ENCODE results near the gene INPP5J.
"Not testable (repeated sequence)": the region's sequence is repeated elsewhere in the genome, so short reads cannot be mapped to it uniquely, and the experiment has no call there.

INPP5J gene, protein sequence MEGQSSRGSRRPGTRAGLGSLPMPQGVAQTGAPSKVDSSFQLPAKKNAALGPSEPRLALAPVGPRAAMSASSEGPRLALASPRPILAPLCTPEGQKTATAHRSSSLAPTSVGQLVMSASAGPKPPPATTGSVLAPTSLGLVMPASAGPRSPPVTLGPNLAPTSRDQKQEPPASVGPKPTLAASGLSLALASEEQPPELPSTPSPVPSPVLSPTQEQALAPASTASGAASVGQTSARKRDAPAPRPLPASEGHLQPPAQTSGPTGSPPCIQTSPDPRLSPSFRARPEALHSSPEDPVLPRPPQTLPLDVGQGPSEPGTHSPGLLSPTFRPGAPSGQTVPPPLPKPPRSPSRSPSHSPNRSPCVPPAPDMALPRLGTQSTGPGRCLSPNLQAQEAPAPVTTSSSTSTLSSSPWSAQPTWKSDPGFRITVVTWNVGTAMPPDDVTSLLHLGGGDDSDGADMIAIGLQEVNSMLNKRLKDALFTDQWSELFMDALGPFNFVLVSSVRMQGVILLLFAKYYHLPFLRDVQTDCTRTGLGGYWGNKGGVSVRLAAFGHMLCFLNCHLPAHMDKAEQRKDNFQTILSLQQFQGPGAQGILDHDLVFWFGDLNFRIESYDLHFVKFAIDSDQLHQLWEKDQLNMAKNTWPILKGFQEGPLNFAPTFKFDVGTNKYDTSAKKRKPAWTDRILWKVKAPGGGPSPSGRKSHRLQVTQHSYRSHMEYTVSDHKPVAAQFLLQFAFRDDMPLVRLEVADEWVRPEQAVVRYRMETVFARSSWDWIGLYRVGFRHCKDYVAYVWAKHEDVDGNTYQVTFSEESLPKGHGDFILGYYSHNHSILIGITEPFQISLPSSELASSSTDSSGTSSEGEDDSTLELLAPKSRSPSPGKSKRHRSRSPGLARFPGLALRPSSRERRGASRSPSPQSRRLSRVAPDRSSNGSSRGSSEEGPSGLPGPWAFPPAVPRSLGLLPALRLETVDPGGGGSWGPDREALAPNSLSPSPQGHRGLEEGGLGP
- long read RNA-seq, donor 1, partial matches to known transcripts: 0 of 2 reads
- long read RNA-seq, donor 1, other reads (novel, unspliced or antisense): 0 of 2 reads
- long read RNA-seq, donor 2: 0 reads
- long read RNA-seq, donor 3, partial matches to known transcripts: 0 of 4 reads
- long read RNA-seq, donor 3, other reads (novel, unspliced or antisense): 0 of 4 reads
- long read RNA-seq, donor 4: 0 reads
- long read RNA-seq, donor 5: 0 reads
- long read RNA-seq, donor 6, partial matches to known transcripts: 0 of 1 reads
- long read RNA-seq, donor 6, other reads (novel, unspliced or antisense): 0 of 1 reads
- long read RNA-seq, donor 7, partial matches to known transcripts: 0 of 1 reads
- long read RNA-seq, donor 7, other reads (novel, unspliced or antisense): 0 of 1 reads
- long read RNA-seq, donor 8, partial matches to known transcripts: 0 of 2 reads
- long read RNA-seq, donor 8, other reads (novel, unspliced or antisense): 0 of 2 reads

DNA sequence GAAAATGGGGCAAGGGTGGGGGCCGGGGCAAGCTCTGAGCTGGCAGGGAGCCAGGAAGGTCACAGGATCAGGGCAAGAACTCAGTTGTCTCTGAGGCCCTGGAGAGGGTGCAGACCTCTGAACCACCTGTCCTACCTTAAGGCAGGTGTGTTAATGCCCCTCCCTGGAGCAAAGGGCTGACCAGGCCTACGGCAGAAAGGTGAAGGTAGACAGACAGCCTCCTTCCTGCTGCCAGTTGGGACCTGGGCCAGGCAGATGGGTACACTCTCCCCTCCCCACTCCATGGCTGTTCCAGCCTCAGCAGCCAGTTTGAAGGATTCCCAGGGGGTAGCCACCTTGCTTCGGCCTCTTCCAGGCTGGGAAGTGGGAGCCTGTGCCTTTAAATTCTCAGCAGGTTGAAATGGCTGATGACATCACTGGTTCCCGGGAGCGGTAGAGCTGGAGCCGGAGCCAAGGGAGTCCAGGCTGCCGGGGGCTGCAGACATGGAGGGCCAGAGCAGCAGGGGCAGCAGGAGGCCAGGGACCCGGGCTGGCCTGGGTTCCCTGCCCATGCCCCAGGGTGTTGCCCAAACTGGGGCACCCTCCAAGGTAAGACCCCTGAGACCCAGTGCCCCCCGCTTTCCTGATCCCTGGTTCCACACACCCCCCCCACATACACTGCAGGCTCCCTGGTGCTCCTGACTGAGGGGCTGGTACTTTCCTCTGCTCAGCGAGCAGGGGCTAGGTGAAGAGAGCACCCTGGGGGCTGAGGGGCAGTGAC lies at the start of gene INPP5J:
INPP5J (plus strand) TSS at position 435 of the 760 bp plus-strand sequence; CDS start at position 484, 49 bp downstream.
- DNase-seq: peak; percentile 65

DNA sequence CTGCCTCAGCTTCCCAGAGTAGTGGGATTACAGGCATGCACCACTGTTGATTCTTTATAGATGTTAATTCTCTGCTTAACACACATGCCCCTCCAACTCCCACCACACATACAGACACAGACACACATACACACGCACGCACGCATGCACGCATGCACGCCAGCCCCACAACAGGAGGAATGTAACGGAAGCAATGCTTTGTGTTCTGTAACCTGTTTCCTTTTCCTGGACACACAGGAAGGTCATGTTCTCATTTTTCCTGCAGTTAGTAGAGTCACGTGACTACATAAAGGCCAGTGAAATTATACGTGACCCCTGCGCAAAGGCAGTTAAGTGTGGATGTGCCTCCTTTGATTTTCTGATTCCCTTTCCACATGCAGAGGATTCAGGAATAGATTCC lies 49.6 kb upstream of the INPP5J start:
- DNase-seq: not testable (repeated sequence)

DNA sequence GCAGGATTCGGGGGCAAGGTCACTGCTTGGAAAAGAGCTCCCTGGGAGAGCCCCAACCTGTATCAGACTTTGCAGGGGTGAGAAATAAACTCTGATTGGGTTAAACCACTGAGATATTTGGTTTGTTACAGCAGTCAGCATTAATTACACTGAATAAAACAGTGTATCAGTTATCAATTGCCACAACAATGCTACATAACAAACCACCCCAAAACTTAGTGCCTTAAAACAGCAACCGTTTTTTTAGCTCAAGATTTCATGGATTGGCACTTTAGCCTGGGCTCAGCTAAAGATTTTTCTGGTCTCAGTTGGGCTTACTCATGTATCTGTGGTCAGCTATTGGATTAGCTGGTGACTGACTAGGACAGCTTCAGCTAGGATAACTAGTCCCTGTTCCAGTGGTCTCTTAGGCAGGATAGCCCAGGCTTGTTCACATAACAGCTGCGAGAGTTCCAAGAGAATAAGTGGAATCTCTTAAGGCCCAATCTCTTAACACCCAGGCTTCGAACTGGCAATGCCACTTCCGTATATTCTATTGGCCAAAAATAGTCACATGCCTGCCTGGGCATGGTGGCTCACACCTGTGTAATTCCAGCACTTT lies 49.1 kb upstream of the INPP5J start:
- DNase-seq: not testable (repeated sequence)

DNA sequence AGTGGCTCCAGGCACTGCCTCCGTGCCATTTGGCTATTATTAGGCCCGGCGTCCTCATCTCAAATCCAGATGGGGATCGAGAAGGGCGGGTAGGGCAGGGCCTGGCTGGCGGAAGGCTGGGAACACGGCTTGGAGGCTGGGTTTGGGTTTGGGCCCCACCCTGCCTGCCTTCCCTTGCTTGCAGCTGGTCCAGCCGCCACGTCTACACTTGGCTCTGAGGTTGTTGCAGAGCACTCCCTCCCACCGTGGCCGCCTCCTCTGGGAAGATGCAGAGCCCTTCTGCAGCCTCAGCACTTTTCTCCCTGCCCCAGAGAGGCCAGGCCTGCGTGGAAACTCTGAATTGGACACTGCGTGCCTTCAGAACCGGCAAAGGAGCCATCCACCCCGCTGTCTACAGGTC lies 46.8 kb upstream of the INPP5J start:
- no peak for DNase-seq

DNA sequence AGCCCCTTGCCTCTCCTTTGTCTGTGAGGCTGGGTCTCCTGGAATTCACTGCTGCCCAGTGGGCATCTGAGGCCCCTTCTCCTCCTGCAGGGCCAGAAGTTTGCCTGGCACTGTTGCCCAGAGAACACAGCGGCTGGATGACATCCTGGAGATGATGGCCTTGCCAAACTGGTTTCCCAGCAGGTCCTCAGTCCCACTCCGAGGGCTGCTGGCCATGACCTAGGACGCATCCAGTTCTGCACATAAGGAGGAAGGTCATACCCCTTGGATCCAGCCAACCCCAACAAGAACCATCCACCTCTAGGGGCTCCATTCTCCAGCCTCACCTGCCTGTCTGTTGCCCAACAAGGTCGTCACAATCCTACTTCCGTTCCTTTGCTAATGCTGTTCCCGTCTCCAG lies 45.1 kb upstream of the INPP5J start:
- no peak for DNase-seq

DNA sequence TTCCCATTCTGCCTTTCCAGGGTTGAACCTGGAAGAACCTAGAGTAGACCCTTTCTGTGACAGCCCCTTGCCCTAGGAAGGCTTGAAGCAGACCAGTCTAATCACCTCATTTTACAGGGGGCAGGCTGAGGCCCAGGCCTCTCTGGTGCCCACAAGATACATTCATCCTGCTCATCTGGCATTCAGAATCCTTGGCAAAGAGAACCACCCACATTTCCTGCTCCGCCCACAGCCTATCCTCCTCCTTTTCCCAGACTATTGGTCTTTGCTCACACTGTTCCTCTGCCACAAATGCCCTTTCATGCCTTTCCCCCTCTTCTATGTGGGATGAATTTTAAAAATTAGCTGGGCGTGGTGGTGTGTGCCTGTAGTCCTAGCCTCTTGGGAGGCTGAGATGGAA lies 44.4 kb upstream of the INPP5J start:
- DNase-seq: not testable (repeated sequence)

DNA sequence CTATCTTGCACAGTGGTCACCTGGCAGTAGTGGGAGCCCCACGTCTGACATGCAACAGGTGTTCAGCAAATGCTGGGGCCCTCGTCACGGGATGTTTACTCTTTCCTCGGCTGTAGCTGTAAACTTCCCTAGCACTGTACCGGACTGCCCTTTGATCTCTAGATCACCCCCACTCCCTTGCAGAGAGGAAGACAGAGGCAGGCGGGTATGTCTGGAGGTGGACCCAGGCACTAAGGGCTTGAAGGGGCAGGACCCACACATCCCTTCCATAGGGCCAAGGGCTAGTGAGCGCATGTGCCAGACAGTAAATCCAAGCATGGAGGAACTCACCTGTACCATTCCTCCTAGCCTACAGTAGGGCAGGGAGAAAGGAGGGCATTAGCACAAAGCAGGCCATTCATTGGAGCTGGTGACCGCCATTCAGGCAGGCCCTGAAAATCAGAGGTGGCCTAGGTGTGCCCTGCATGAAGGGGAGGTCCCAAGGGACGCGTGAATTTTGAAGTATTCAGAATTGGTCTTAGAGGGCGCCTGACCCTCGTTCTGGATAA lies 43.6 kb upstream of the INPP5J start:
- DNase-seq: no peak

DNA sequence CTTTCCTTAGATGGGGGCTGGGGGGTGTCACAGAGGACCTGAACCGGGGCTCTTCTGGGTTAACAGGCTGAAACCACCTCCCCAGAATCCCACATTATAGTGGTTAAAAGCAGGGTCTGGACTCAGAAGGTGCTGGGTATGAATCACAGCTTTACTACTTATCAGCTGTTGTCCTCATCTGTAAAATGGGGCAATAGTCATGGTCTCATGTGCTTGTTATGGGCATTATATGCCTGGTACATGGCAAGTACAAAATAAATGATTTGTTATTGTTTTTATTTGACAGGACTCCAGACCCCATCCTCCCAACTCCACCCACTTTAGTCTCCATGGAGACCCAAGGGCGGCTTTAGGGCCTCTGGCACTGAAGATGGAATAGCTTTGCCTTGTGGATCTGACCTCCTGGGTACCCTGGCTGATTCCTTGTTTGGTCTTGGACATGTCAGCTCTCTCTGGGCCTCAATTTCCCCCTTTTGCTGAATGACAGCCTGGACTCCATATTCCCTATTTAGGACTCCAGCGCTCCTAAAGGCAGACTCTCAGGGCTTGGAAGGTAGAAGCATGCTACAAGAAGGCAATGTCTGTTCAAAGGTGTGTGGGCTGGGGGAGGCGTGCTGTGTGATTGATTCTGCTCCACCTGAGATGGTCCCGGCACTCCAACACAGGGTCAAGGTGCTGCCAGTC lies 42.5 kb upstream of the INPP5J start:
- no peak for DNase-seq

DNA sequence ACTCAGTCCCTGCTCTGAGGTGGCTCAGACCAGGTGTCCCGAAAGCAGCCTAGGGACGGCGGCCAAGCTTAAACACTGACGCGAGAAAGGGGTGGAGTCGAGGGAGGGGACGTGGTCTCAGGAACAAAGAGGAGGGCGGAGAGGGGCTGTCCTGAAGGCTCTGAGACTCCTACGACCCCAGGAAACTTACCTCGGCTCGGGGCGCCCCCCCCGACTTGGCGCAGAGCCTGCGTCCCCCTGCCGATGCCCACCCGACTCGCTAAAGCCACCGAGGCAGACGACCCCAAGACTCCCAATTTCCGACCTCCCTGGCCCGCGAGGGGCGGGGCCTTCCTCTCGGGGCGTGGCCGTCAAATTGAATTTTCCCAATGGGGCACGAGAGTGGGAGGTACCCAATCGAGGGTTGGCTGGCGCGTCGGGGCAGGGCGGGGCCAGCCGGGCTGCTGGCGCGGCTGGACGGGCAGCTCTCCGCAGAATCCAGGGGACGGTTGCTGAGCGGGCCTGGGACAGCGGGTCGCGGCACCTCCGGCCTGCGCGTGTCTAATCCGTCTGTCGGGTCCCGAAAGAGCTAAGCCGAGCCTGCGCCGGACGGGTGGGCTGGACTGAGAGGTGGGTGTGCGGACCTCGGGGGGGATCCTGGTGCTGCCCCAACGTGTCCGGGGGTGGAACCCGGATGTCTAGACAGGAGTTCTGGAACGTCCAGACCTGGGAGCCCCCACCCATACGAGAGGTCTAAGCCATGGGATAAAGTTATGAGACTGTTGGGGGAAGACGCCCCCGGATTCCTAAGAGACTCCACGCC lies 41.7 kb upstream of the INPP5J start, which contains the start of gene SMTN:
SMTN (plus strand) TSS at position 471 of the 802 bp plus-strand sequence. CDS start 1,941 bp downstream, outside the sequence.
- peak; percentile 99 for DNase-seq

DNA sequence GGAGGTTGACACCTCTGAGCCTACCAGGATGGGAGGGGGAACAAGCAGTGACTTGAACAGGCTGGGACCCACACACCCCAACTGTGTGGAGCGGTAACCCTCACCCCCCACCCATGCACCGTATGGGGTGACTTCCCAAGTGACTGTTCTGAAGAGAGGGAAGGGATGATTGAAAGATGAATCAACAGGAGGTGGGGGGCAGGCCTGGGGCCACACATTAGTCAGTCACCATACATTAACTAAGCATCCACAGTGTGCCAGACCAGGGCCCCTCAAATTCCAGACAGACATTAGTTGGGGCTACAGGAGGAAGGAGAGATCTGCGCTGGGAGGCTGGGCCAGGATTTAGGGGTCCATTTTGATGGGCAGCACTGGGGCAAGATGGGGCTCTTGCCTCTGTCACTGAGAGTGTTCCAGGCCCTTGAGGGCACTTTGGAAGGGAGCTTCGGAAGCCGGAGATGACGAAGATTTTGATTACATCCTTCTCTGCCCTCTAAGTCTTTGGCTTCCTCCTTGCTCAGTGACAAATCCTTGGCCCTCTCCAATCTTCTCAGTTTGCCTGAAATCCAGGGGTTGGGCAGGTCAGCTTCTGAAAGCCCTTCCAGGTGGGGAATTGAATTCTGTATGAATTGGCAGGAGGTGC lies 40.7 kb upstream of the INPP5J start:
- DNase-seq: no peak

DNA sequence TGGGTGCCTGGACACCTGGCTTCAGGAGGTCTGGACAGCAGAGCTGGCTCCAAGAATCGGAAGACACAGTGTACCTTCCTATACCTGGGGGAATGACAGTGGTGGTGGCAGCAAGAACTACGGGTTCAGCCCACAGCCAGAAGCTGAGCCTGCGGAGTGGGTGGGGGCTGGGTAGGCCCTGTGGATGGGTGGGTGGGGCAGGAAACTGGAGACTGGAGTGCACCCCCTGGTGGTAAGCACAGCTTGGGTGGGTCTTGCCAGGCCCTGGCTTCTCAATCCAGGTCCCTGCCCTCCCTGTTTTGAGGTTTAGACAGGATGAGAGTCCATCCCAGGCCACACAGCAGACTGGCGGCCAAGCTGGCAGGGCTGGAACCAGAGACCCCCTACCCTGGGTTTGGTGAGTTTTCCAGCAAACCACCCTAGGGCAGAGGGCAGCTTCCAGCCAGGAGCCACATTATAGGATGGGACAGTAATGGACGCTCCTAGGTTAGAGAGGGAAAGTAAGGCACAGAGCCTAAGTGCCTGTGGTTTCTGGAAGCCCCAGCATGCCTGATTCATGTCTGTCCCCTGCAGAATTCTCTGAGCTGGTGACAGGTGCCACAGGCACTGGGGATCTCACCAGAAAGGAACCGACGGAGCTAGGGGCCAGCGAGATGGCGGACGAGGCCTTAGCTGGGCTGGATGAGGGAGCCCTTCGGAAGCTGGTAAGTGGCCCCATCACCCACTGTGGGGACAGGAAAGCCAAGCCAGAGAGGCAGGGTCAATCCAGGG lies 40.0 kb upstream of the INPP5J start:
- DNase-seq: no peak

DNA sequence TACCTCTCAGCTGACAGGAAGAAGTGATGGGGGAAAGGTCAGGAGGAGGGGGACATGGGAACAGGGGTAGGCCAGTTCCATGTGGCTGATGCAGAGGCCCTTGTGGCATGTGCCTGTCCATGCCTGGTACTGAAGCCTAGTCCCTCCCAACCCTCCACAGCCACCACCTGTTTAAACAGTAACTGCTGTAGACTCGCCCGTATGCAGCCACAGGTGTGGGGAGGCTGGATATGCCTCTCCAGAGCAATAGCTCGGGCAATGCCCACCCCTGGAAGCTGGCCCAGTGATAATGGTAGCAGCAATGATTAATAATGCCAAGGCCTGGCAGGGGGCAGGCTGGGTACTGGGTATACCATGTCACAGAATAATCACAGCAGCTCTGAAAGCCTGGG lies 39.4 kb upstream of the INPP5J start:
- DNase-seq: no peak

DNA sequence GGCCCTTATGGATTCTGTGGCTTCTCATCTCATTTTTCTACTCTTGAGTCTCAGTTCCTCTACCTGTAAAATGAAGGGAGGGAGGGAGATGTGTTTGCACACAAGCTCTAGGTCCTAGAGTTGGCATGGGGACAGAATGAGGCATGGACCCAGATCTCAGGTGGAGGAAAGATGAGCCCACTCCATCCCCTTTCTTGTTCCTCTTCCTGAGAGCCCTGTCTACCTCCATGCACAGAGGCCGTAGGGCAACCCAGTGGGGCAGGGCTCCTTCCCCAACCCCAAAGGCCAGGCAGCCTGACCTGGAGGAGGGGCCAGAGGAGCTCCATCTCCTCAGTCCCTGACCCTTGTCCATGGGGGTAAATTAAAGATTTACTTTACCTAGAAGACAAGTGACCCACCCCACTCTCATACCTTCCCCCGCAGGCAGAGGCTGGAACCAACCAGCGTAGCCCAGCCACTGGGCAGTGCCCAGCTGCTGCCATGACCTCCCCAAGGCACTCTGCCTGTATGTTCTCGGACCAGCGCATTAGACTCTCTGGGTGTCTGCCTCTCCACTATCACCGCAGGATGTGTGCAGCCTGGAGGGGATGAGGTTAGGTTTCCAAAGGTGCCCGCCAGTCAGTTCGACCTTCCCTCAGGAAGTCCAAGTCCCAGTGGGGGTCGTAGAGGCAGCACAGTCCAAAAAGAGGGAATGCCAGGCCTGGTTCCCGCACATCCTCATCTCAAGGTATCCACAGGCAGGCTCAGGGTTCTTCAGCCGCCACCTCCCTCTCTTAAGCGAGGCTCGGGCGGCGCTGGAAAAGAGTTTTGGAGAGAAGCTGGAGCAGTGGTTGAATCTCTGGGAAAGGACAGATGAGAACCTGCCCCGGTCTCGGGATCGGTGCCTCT lies 38.6 kb upstream of the INPP5J start:
- DNase-seq: peak; percentile 87

DNA sequence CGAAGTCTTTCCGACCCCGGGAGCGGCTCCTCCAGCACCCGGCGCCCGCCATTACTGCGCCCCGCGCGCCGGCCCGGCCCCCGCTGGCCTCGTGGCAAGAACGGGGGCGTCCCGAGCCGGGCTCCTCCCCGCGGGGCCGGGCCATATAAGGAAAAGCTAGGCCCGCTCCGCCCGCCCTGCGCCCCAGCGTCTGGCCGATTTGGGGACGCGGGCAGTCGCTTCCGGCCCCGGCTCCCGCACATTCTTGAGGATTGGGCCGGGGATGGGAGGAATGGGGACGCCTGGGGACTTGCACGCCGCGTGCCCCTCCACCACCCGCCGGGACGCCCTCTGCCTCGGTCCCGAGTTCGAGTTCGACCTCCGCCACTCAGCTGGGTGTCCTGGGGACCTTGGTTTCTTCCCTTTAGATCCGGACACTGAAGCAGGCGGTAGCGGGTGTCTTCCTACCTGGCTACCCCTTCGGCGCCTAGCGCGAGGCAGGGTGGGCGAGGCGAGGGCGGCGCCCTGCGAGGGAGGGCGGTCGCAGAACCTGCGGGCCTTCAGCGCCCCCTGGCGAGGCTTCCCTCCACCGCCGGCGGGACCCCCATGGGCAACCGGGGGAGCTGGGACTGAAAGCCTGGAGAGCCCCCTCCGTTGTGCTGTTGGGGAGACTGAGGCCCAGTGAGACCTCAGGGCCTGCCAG lies 37.8 kb upstream of the INPP5J start:
- DNase-seq: peak; percentile 88

DNA sequence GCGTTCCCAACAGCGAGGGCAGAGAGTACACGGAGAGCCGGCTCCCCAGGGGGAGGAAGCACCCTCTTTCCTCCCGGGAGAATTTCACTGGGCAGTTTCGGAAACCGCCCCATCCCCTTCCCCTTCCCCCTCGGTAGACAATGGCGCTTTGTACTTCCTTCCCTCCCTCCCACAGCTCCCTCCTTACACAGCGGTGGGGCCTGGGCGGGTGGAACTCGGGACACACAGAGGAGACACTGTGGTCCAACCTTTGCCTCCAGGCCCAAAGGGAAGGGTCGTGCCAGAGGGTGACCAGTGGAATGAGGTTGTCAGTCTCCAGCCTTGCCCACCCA lies 37.3 kb upstream of the INPP5J start:
- DNase-seq: no peak

DNA sequence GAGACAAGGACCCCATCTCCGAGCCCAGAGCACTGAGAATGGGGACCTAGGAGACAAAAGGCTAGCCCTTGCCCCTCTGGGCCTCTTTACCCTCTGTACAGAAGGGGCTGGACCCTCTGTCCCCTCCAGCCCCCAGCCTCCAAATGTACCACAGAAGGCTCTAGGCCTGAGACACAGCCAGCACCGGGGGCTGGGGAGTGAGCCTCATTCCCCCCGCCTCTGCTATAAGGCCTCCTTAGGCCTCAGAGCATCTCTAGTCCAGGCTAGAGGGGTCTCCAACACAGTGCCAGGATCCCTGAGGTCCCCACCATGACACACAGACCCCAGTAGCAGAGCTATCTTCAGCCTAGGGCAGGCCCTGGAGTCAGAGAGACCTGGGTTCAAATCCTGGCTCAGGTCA lies 36.8 kb upstream of the INPP5J start:
- no peak for DNase-seq

All from right kidney (tissue), 9 donors.